GM12875 (cell line): ENCODE results near the gene NFIA.

Source experiments
- H3K4me3 ChIP-seq: one replicate; pipeline ENCODE4 v1.5.1; 2011; ENCODE audit warnings: low read depth, low read length, control low read depth
- TF ChIP-seq, protein P1 (sequence below): IDR thresholded peaks from 2 replicates; pipeline ENCODE4 v1.5.1; 2011; ENCODE audit warnings: low read depth, mild to moderate bottlenecking, control low read depth, inconsistent platforms, low read length, moderate library complexity, borderline replicate concordance; ENCODE audit not compliant: insufficient read depth

Gene NFIA

DNA sequence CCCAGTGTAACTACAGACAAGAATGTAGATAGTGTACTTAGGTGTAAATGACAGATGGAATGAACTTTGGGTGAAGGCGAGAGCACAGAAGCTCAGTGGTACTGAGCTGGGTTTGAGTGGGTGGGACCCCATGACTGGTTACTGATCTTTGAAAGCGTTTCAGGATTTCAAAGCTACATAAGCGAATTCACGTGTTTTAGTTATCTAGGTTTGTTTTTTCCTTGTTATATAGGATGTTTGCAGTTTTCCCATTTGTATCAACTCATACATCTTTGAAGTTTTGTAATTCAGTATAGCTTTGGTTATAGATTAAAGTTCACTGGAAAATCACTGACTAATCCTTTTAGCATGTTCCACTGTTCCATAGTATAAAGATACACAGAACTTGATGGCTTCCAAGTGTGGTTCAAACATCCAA lies 182.5 kb downstream of the NFIA start:
- no peak overlapping the region for H3K4me3 ChIP-seq

DNA sequence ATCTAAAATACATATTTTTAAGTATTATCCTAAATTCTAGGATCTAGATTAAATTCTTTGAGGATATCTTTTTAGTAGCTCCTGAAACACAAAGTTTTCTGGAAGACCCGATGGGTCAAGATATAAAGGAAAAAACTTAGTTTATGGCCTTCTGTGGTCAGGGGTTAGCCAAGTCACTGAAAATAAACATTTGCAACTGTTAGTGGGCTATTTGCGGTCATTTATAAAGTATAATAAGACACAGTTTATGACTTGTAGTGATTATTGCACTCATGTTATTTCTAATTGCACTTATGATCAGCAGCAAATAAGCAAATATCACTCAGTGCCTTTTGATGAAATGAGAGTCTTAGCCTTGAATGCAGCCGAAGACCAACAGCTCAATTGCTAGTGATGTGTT lies 183.3 kb downstream of the NFIA start:
- TF ChIP-seq, protein P1, sequence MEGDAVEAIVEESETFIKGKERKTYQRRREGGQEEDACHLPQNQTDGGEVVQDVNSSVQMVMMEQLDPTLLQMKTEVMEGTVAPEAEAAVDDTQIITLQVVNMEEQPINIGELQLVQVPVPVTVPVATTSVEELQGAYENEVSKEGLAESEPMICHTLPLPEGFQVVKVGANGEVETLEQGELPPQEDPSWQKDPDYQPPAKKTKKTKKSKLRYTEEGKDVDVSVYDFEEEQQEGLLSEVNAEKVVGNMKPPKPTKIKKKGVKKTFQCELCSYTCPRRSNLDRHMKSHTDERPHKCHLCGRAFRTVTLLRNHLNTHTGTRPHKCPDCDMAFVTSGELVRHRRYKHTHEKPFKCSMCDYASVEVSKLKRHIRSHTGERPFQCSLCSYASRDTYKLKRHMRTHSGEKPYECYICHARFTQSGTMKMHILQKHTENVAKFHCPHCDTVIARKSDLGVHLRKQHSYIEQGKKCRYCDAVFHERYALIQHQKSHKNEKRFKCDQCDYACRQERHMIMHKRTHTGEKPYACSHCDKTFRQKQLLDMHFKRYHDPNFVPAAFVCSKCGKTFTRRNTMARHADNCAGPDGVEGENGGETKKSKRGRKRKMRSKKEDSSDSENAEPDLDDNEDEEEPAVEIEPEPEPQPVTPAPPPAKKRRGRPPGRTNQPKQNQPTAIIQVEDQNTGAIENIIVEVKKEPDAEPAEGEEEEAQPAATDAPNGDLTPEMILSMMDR, result no peak

More for the DNA sequence above, 182.5 kb downstream of the NFIA start:
- TF ChIP-seq, protein P1, result no peak

DNA sequence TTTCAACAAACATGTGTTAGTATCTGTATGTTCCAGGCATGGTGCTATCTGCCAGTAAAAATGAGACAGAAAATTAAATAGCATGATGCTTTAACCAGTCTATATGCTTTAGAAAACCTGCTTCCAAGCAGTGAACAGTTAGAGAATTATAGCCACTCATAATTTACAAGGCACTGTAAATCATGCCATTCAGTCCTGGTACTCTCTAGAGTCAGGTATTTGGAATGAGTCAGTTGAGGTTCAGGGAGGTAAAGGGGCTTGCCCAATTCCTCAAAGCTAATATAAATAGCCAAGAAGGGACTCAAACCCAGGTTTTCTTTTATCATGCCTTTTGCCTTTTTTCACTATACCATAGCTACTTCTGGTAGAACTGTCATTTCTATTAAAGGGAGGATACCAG lies 184.4 kb downstream of the NFIA start:
- H3K4me3 ChIP-seq, result no peak overlapping the region
- TF ChIP-seq, protein P1, result no peak

More for the DNA sequence above, 183.3 kb downstream of the NFIA start:
- no peak overlapping the region for H3K4me3 ChIP-seq

DNA sequence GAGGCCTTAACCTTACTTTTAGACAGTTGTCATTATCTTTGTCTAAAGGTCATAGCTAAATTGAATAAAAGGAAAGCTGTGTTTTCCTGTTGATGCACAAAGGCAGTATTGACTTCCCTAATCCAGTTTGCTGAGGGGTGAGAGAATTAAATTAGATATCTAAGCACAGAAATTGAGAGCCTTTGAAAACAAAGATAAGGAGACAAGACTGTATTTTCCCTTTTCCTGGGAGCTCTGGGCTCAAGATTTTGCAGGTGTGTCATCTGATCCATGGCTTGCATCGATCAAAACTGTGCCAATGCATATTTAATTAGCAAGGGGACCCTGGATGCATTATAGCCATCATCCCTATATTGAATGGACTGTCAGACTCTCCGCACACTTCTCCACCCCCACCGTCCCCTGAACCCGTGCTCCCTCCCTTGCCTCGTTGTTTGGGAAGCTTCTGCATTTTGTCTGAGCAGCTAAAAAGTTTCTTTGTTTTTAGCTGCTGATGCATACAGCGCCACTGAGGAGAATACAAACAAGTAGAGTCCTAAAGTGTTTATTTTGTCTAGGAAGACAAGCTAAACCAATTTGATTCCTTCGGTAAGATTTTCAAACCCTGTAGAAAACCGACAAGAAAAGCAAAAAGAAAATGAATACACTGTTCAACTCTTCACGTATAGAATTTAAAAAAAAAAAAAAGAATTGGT lies 186.3 kb downstream of the NFIA start:
- TF ChIP-seq, protein P1, result no peak
- H3K4me3 ChIP-seq, result no peak overlapping the region

DNA sequence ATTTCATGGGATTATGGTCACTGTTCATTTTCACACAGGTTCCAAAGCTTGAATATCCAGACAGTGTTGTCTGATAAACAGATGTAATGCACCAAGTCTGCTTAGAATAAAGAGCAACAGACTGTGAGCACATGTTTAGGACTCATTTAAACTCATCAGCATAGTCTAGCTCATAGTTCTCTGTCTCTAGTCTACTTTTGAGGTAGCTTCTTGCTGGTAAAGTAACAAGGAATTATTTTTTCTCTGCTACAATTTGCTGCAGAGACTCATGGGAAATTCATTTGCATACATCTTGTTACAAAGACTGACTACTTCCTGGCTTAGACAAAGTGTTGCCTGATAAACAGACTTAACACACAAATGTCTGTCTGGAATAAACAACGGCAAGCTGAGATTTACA lies 187.2 kb downstream of the NFIA start:
- no peak overlapping the region for H3K4me3 ChIP-seq
- TF ChIP-seq, protein P1, result no peak

DNA sequence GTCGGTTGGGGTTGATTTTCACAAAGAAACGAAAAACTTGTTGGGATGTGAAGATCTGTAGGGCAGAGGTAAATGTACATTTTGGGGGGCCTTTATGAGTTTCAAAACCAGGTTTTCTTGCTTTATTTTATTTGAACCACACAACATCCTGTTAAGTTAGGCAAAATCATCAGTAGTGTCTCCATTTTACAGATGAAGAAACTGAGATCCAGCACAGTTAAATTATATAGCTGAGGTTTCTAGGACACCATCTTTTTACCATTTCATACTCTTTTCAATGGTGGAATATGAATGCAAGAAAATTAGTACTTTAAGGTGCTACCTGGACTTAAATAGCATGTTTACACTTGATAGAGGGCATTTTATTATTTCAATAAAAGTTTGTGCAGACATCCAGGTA lies 187.7 kb downstream of the NFIA start:
- no peak overlapping the region for H3K4me3 ChIP-seq
- TF ChIP-seq, protein P1, result no peak

DNA sequence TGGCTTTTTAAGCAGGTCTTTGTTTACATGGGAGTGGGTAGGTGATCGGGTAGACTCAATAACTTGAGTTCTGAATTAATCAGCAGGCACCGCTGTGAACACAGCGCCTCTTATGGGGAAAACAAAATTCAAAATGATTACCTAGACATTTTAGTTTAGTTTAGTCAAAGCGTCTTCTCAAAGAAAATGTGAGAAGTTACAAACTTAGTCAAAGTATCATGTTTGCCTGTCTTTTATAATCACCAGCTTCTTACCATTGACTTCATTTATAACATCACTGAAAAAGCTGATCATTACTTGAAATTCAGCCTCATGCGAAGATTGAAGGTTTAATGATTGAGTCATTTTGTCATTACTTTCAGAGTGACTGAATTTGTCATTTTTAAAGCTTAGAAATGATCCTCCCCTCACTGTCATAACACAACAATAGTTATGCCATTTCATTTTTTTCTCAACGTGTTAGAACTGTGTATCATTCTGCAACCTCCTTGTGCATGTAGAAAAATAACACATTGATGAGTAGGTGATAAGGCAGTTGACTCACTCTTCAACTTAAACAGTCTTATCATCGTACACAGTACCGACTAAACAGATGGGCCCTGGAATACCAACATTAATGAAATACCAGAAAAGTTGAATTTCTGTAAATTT lies 188.5 kb downstream of the NFIA start:
- no peak overlapping the region for H3K4me3 ChIP-seq
- TF ChIP-seq, protein P1, result no peak
